SK-N-SH (cell line): ENCODE data around the gene TEX9. TPM values are rescaled to one million over a fixed set of nuclear protein-coding genes. Genes with fewer than 3 reads are reported as not detected.

ENCODE experiments used
- polyA plus RNA-seq, 3 experiments: library from polyadenylated mRNA; depleted of rRNA; stranded (reverse); fragments of >200 nt; gene quantifications; 2 replicates each; pipeline ENCODE4 v1.2.3, GENCODE V29; 2012

TEX9 gene
- polyA plus RNA-seq, 1 of the 3 experiments (the other 2 are of a cell fraction), result 1.9 TPM

Other genes with a start within 250 kb of the TEX9 start
- gene RFX7, start 121.5 kb upstream of the TEX9 start, polyA plus RNA-seq (2012; rRNA removed), result 2.7 and 3.5 TPM in 2 replicates
- gene MNS1, start 99.7 kb downstream of the TEX9 start, polyA plus RNA-seq (2012; rRNA removed), result 0.42 and 0.90 TPM in 2 replicates